GM19193 (cell line): Measurements from ENCODE around the gene USH2A.

Source experiments
- POLR2A ChIP-seq: IDR thresholded peaks from 4 replicates; pipeline ENCODE4 v1.6.1; 2011; ENCODE audit not compliant: insufficient read depth, insufficient read length; ENCODE audit errors: extremely low read depth

USH2A gene

GRCh38 chr1:216422821-216423520 lies at the start of gene USH2A:
TSS of gene USH2A (minus strand) at chr1:216423448. CDS start at chr1:216422336, 1,112 bp downstream.
- TF ChIP-seq POLR2A, result no peak

GRCh38 chr1:216466162-216466801 lies 43.0 kb upstream of the USH2A start:
- no peak for TF ChIP-seq POLR2A

GRCh38 chr1:216464489-216464888 lies 41.2 kb upstream of the USH2A start:
- no peak for TF ChIP-seq POLR2A

- TF ChIP-seq POLR2A, result no peak
Observed at GRCh38 chr1:216462066-216462775, 39.0 kb upstream of the USH2A start.

DNA sequence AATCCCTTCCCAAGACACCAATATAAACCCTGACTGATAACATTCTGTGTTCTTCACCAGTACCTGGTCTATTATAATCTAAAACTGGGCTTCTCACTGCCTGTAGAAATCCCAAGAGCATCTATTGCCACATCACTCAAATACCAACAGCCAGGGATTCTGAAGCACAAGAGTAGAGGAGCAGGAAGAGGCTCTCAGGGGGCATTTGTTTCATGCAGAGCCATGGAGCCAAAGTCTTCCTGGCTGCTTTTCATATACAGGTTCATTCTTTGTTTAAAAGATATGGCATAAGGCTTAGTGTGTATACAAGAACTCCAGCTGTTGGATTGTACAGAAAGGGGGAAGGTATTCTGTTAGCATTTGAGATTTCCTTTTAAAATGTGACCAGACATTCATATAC lies 38.2 kb upstream of the USH2A start:
- no peak for TF ChIP-seq POLR2A

DNA sequence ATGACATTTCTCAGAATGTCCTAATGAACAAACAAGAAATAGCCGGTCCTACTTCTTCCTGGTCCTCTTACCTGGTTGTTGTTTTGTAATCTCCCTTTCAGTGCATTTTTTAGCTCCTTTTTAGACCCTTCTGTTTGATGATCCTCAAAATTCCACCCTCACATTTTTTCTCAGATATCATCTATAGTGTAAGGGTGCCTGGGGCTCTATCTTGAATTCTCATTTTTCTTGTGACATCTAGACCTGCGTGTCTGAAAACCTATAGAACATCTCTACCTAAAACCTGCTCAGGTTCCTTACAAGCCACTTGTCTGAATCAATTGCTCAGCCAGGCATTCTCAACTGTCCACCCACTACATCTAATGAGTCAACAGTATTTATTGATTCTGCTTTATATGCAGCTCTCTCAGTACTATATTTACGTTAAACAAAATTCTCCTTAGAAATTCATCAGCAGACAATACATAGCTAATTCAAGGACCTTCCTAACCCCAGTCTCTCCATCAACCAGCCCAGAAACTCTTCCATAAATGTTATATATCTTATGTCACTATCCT lies 36.5 kb upstream of the USH2A start:
- TF ChIP-seq POLR2A, result no peak

GRCh38 chr1:216458812-216459211 lies 35.6 kb upstream of the USH2A start:
- TF ChIP-seq POLR2A, result no peak

- no peak for TF ChIP-seq POLR2A
Observed at GRCh38 chr1:216457356-216457755, 34.1 kb upstream of the USH2A start.

DNA sequence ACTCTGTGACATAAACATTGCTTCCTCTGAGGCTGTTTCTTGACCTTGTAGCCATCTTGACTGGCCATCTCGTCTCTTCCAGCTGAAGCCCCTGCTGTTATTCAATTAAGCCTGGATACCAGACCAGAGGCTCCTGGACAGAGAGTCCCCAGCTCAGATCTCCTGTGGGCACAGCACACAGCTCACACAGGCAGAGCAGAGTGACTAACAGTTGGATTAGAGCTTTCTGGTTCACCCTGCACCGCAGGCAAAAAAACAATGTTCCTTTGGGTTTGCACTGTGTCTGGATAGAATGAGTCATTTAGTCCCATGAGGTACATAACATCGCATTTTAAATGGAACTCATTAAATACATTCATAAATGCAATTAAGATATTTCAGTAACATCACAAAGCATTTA lies 33.4 kb upstream of the USH2A start:
- no peak for TF ChIP-seq POLR2A

DNA sequence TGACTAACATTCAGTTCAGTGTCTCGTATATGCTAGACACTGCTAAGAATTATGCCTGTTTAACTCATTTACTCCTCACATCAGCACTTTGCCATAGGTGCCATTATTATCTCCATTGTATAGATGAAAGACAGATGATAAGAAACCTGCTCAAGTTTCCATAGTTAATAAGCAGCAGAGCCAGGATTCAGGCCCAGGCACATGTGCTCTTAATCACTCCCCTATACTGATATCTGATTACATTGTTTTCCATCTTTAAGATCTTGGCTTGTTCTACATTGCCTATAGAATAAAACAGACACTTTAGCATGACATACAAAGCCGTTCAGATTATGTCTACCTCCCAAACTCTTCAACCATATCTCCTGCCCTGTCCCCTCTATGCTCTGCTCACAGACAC lies 30.5 kb upstream of the USH2A start:
- TF ChIP-seq POLR2A, result no peak

DNA sequence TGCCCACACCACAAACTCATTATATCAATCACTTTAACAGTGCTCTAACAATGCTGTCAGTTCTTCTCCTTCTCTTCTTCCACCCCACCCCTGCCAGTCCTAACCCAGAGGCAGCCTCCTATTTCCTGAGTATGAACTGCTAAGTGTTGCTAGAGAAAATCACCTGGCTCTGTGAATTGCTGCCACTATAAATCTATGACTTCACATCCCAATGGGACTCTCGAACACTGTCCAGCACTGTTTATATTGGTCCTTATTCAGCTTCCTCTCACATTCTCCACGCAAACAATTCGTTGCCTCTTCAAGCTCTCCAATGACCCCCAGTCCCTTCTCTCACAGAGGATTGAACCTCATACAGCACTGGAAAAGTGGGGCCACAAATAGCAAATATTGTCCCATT lies 27.0 kb upstream of the USH2A start:
- TF ChIP-seq POLR2A, result no peak

GRCh38 chr1:216448011-216448510 lies 24.8 kb upstream of the USH2A start:
- TF ChIP-seq POLR2A, result no peak

- TF ChIP-seq POLR2A, result no peak
Observed at GRCh38 chr1:216437603-216438002, 14.4 kb upstream of the USH2A start.

DNA sequence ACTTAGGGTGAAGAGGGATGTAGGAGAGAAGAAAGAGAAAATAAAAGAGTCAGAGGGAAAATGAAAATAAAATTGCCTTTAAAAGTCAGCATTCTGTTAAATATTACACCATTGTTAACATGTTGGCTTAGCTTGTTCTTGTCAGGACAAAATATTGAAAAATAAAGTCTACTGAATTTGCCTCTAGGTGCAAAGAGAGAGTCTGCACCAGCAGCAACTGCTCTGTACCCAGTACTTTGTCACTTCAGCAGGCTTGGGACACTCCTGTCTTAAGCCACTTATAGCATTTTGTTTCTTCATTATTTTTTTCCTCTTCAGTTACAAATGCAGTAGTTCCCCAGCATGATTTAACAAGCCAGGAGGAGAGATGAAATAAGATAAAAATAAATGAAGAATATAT lies 11.0 kb upstream of the USH2A start:
- TF ChIP-seq POLR2A, result no peak

GRCh38 chr1:216433175-216433574 lies 9.9 kb upstream of the USH2A start:
- TF ChIP-seq POLR2A, result no peak
